Right kidney (tissue), 1 donor: ENCODE measurements around the gene CCDC152.

Experiments
- DNase-seq: peaks from one replicate; pipeline ENCODE4 v3.0.0-alpha.2; 2016

CCDC152 gene

DNA sequence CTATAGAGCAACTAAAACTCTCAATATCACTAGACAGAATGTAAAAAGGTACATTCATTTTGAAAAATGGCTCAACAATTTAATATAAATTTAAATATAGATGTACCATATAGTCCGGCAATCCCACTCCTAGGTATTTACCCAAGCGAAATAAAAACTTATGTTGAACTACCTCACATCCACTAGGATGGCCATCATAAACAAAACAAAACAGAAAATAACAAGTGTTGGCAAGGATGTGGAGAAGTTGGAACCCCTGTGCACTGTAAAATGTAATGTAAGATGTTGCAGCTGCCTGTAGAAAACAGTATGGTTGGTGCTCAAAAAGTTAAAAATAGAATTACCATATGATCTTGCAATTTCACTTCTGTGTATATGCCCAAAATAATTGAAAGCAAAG, 91.9 kb downstream of the CCDC152 start:
- DNase-seq: no peak

DNA sequence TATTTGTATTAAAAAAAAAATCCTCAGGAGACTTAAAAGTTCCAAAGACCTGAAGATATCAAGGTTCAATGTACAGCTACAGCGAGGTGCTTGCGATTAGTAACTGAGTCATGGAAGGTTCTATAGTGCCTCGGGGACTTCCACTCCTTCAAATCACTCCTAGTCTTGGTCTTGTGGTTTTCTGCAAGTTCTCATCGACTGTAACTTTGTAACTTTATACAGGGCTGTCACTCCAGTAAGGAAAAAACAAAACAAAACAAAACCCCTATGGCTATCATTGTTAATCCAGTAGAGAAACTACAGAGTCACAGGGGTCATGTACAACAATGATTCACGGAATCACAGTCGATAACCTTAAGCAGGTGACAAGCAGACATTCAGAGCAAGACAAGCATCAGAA, 94.9 kb downstream of the CCDC152 start:
- no peak for DNase-seq
